ENCODE results near the gene EIF4E1B.

EIF4E1B gene

DNA sequence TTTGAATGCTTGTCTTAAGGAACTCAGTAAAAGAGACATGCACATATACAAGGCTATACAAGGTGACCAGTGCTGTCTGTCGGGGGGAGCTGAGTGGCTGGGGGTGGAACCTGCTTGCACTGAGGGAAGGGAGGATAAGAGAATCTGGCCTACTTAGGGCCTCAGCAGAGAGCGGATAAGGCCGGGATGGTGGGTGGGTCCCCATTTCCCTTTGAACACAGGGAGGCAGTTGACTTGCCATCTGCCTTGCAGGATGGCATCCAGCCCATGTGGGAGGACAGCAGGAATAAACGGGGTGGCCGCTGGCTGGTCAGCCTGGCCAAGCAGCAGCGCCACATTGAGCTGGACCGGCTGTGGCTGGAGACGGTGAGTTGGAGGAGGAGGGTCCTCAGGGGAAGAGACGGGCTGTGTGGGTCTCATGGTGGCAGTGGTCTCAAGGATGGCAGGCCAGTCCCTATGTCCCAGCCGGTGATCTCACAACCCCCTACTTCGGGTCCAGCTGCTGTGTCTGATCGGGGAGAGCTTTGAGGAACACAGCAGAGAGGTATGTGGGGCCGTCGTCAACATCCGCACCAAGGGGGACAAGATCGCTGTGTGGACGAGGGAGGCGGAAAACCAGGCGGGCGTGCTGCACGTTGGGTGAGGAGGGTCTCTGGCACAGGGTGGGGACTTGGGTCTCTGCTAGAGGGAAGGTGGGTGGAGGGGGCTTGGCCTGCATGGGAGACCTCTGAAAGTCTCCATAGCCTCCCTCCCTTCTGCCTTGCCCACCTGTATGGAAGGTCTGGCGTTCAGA is 14.6 kb downstream of the EIF4E1B start:
- DNase-seq (ENCODE audit: low read depth in 1 of 2, low spot score in 1 of 2): no peak

DNA sequence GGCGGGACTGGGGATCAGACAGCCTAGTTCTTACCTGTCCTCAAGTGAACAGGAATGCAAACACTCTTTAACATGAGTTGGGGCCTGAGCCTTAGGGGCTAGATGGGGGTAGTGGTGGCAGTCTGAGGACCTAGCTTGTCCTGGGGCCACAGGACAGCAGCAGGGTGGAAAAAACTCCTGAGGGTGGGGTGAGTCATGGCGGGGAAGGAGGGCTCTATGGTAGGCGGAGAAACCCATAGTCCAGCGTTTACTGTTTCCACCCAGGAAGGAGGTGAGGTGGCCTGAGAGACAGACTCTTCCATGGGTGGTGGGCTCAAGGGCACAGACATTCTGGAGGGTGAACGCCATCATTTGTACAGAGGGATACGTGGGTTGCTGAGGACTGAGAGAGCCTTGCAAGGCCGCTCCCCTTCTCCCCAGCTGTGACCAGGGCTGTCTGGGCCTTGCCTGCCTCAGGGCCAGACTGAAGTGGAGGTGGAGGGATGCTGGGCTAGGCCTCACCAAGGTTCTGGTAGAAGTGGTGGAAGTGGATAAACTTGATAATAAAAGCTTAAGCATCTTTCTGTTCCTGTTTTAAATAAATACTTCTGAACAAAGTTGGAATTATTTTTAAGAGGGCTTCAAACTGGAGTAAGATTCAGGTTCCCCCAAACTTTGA is 15.7 kb downstream of the EIF4E1B start:
- DNase-seq (ENCODE audit: low read depth in 1 of 2, low spot score in 1 of 2): no peak

DNA sequence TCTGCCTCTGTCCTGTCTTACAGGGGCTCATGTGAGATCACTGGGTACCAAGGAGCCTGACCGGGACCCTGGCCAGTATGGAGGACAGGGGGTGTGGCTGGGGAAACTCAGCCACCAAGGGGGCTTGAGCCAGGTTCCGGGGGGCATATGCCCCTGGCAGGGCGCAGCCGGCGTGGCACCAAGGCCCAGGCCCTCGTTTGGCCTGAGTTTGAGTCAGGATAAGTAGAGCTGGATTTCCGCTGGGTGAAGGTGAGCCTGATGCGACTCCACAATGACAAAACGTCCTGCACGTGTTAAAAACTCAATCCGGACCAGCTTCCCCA is 16.2 kb downstream of the EIF4E1B start:
- DNase-seq (ENCODE audit: low read depth in 1 of 2, low spot score in 1 of 2): no peak

DNA sequence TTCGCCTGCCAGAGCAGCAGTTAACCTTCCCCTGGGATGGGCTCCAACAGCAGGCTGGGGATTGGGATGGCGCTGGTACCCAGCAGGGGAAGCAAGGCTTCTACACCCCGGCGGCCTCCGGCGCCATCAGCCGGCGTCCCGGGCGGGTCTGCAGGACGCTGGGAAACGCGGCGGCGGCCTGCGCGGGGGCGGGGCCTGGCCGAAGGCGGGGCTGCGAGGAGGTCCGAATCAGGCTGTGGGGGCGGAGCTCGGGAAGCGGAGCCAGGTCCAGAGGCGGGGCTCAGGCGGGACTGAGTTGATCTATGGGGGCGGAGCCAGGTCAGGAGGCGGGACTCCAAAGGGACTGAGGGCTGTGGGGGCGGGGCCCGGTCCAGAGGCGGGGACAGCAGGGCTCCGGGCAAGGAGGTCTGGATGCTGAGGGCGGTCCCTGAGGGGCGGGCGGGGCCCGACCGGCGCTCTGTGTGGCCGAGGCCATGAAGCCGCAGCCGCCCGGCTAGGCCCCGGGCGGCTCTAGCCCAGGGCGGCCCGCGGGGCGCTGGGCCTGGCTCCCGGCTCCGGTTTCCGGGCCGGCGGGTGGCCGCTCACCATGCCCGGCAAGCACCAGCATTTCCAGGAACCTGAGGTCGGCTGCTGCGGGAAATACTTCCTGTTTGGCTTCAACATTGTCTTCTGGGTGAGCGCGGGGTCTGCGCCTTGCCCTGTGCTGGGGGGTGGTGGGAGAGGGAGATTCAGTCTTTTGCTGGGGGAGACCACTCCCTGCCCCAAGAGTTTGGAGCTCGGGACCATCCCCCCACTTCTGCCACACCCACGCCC is 16.8 kb downstream of the EIF4E1B start, which contains the start of gene TSPAN17:
Gene TSPAN17, plus strand, starts transcription at position 455 of the 813 bp plus-strand sequence. Its CDS starts 132 bp downstream, at position 587.
- peak; percentile 97 to 98 for DNase-seq (ENCODE audit: low read depth in 1 of 2, low spot score in 1 of 2)

DNA sequence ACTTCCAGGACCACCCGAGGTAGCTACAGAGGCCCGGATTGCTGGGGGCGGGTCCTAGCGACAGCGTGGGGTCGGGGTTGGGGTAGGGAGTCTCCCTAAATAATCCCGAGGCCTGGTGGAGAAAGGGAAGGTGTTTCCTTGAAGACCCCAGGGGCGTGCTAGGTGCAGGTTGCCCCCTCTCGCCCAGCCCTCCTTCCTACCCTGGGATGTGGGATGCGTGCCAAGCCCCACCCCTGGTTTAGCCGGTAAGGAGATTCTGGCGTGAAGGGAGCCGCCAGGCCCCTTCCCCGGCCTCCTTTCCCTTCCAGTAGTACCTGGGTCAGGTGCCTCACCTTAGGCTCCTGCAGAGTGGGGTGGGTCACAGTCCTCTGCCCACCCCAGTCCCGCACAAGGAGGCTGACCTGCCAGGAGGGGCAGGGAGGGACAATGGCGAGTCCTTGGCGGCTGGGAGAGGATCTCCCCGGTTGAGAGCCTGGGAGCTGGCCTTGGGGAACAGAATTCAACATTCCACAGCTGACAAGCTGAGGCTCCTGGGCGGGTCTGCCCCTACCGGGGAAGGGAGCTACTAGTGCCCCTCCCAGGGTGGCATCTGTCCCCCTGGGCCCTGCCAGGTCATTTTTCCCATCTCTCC is 17.5 kb downstream of the EIF4E1B start:
- no peak for DNase-seq (ENCODE audit: low read depth in 1 of 2, low spot score in 1 of 2)

DNA sequence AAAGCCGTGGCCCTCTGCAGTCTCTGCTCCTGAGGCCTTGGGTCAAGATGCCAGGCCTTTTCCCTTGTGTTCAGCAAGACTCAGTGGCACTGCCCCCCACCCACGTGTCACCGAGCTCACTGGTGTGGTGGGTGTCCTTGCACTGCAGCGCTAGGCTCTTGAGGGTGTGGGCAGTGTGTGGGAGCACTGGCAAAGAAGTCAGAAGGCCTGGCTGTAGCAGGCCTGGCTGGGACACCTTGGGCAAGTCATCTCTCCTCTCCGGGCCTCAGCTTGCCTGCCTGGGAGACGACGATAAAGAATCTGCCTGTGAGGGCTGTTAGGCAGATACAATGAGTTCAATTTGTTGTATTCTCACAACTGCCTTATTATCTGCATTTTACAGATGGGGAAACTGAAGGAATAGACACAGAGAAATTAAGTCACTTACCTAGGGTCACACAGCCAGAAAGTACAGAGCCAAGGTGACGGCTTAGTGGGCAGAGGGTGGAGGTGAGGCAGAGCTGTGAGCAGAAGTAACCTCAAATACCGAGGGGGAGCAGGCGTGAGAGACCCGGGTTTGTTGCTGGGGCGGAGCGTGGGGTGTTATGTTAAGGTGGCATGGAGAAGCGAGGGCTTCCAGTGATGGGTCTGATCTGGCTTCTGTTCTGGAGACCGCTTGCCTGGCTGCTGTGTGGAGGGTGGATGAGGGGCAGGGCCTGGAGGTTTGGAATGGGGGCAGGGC is 18.2 kb downstream of the EIF4E1B start:
- DNase-seq (ENCODE audit: low read depth in 1 of 2, low spot score in 1 of 2): no peak

DNA sequence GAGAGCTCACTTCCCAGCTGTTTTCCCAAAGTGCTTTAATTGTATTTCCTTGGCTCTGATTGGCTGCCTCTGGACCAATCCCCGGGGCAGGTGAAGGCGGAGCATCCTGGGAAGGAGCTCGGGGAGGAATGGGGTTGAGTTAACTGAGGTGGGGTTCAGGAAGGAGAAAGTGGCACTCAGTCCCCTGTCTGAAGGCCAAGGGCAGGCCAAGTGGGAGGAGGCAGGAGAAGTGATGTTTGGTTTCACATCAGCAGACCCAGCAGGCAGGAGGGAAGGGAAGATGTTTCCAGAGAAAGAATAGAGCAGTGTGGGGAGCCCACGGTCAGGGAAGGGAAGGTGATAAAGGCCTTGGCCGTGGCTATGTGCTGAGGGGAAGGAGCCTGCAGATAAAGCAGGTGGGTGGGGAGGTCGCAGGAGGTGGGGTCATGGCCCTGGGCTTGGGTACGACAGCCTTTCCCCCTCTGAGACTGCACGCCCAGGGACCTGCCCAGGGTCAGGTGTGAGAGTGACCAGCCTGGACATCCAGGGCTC is 19.9 kb downstream of the EIF4E1B start:
- DNase-seq (ENCODE audit: low read depth in 1 of 2, low spot score in 1 of 2): no peak

DNA sequence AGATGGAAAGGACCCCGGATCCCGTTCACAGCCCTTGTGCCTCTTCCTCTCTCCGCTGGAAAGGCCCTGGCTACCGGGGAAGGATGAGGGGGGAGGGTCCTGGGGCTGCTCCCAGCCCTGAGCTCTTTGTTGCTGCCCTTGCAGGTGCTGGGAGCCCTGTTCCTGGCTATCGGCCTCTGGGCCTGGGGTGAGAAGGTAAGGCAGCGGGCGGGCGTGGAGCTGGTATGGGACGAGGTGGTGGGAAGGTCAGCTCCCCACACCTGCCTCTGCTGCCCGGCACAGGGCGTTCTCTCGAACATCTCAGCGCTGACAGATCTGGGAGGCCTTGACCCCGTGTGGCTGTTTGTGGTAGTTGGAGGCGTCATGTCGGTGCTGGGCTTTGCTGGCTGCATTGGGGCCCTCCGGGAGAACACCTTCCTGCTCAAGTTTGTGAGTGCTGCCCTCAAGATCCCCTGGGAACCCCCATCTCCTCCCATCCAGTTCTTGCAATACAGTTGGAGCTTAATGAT is 21.1 kb downstream of the EIF4E1B start:
- no peak for DNase-seq (ENCODE audit: low read depth in 1 of 2, low spot score in 1 of 2)

DNA sequence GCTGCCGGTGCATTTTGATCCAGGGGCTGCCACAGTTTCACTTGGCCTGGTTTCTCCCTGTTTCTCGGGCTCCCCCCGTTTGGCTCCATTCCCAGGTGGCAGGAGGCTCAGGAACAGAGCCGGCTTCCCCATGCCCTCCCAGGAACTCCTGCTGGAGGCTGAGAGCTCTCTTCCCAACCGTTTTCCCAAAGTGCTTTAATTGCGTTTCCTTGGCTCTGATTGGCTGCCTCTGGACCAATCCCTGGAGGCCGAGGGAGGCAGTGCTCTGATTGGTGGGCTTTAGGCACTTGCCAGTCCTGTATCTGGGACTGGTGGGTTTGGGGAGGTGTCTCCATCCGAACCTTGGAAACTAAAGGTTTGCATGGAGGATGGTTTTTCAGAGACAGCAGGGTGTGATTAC is 21.7 kb downstream of the EIF4E1B start:
- DNase-seq (ENCODE audit: low read depth in 1 of 2, low spot score in 1 of 2): no peak

DNA sequence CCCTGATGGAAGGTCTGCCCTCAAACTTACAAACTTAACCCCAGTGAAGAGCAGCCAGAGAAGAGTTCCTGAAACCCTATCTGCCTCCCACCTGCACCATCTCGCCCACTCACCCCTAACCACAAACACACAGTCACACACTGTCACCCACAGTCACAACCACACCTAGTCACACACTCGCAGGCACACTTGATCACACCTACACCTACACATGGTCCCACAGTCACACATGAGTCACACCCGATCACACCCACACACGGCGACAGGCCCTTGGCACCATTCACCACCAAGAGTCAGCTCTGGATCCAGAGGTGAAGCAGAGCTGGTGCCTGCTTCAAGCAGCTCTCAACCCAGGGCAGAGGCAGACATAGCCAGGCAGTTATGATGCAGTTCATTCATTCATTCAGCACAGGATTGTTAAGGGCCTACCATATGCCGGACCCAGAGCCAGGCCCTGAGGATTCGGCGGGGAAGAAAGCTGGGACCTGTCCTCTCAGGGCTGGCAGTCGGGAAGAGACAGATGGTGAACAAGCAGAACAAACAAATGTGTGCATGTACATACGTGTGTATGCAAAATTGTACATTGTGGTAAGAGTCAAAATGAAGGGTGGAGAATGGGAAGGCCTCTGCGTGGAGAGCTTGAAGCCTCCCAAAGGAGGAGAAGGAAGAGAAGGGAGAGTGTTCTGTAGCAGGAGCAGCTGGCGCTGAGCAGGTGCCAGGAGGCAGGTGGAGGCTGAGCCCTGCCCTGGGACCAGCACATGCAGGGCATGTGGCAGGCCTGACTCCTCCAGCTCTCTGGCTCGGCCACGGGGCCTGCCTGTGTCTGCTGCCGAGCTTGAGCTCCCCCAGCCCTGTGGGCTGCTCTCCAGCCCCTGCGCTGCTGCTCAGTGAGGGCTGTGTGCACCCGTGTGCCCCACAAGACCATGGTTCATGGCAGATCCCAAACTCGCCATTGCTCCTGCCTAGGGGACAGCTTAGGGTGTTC is 23.2 kb downstream of the EIF4E1B start:
- peak in 1 of 2 donors; percentile 76 for DNase-seq (ENCODE audit: low read depth in 1 of 2, low spot score in 1 of 2)

DNA sequence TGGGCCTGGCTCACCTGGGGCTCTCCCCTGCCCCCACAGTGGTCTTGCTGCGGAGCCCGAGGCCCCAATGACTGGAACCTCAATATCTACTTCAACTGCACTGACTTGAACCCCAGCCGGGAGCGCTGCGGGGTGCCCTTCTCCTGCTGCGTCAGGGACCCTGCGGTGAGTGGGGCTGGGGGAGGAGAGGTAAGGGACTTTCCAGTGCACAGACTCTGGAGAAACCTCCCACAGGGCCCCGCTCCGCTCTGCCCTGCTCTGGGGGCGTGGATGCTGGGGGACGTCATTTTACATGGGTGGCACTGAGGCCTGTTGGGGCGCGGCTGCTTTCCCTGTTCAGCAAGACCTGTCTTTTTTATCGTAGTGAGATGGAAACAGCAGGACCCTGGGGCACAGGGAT is 24.4 kb downstream of the EIF4E1B start:
- DNase-seq (ENCODE audit: low read depth in 1 of 2, low spot score in 1 of 2): no peak

DNA sequence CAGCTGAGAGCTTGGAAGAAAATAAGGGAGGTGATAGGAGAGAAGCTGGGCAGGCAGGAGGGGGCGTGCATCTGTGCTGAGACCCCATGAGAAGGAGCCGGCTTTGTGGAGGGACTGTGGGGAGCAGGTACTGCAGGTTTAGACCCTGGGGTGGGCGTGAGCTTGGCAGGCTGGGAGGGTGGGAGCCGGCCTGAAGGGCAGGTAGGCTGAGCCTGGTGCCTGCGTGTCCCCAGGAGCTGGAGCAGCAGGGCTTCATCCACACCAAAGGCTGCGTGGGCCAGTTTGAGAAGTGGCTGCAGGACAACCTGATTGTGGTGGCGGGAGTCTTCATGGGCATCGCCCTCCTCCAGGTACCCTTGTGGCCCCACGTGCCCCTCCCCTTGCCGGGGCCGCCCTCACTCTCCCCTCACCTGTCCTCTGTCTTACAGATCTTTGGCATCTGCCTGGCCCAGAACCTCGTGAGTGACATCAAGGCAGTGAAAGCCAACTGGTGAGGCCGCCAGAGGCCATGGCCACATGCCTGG is 26.1 kb downstream of the EIF4E1B start:
- no peak for DNase-seq (ENCODE audit: low read depth in 1 of 2, low spot score in 1 of 2)

DNA sequence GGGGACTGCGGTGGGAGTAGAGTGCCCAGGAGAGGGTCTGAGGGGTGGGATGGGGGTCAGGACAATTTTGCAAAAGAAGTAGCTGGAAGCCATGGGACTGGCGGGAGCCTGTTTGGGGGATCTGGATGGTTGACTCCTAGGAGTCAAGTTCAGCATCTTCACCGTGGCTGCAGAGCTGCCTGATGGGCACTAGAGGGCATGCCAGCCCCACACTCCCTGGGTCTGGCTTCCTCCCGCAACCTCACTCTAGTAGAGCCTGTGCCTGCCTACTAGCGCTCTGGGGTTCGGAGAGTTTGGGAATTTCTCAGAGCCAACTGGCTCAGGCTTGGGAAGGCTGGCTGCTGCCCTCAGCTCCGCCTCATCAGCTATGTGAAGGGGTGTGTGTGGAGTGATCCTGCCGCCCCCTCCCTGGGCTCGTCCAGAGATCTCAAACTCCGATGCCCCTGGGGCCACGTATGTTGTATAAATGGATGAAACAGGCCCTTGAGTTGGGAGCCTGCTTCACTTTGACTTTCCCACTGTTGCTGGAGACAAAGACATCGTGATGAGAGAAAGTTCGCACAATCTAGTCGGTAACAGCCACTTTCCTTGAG is 27.6 kb downstream of the EIF4E1B start:
- peak; percentile 39 to 43 for DNase-seq (ENCODE audit: low read depth in 1 of 2, low spot score in 1 of 2)

DNA sequence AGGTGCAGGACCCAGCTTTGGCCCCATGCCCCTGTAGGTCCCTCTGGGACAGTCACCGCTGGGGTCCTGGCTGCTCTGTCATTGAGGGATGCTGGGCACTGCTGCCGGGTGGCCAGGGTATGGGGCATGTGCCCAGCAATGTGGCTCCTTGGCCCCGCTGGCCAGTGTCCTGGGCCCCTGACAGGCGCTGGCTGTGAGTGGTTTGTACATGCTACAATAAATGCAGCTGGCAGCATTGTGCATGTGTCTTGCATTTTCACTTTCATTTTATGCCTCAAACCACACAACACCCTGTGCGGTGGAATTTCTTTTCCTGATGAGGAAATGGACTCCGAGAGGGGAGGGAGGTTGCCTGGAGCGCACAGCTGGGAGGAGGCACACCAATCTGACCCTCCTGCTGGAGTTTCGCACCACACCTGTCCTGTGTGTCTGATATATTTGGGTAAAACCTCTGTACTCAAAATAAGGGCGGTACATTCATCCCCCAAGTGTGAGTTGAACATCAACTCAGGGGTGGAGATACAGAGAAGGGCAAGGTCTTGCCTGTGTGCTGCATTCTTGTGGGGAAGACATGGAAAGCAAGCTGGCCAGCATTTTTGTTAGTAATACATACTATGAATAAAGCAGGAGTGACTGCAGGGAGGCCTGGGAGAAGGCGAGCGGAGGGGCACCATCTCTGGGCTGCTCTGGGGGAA is 28.5 kb downstream of the EIF4E1B start:
- no peak for DNase-seq (ENCODE audit: low read depth in 1 of 2, low spot score in 1 of 2)

DNA sequence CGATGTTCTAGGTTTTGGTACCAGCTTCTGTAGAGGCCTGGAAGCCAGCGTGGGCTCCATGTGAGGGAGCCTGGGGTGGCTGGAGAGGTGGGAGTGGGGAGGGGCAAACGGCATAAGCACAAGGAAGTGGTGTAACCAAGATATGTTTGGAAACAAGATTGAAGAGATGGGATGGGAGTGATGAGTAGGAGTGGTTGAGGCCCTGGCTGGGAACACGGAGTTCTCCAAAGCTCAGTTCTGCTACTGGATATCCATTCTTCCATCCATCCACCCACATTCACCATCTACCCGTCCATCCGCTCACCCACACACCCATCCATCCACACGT is 29.0 kb downstream of the EIF4E1B start:
- DNase-seq (ENCODE audit: low read depth in 1 of 2, low spot score in 1 of 2): no peak

DNA sequence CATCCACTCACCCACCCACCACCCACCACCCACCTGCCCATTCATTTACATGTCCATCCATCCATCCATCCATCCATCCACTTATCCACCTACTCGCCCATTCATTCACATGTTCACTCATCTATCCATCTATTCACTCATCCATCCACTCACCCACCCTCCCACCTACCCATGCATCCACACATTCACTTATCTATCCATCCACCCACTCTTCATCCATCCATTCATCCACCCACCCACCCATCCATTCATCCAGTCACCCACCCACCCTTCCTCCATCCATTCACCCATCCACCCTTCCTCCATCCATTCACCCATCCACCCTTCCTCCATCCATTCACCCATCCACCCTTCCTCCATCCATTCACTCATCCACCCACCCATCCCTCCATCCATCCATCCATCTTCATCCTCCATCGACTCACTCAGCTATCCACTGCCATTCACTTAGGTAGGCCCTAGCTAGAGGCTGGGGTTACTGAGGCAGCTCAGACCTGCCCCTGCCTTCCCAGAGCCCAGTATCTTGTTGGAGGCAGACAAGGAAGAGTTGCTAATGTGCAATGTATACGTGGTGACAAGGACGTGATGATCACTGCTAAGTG is 29.5 kb downstream of the EIF4E1B start:
- no peak for DNase-seq (ENCODE audit: low read depth in 1 of 2, low spot score in 1 of 2)

DNA sequence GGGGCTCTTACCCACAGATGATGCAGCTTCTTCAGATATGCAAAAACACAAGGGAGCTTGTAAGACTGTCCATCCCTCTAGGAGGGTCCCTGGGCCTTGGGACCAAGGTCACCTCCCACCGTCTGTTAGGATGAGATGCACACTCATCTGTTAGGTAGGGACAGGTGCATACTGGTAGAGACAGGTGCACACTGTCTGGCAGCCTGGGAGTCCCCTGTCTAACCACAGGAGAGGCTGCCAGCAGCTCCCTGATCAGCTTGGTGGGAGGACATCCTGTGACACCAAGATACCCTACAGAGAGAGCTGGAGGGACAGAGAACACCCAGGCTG is 30.0 kb downstream of the EIF4E1B start:
- no peak for DNase-seq (ENCODE audit: low read depth in 1 of 2, low spot score in 1 of 2)

Measured in activated T-helper 1 cell treated with anti-CD3 and anti-CD28 coated beads, Interleukin-2, amount 50 U/mL, for 16 hours (primary cell).